Stimulated activated effector memory CD8-positive, alpha-beta T cell treated with anti-CD3 and anti-CD28 coated beads, Interleukin-12 subunit alpha, Interleukin-12 subunit beta, amount 100 ng/mL, for 72 hours (primary cell): ENCODE measurements around the gene TSPEAR.
"Not testable (repeated sequence)": the region's sequence is repeated elsewhere in the genome, so short reads cannot be mapped to it uniquely, and the experiment has no call there.

Experiments
- ATAC-seq: fragments of 150-1000 bp; cut with Tn5 transposase; 2 replicates; pipeline ENCODE4 v1.10.0; 2021
- DNase-seq, 2 donors: peaks; one replicate each; pipeline ENCODE4 v3.0.0; 2021 to 2022; ENCODE audit warnings: low spot score in 2 of 2
- H3K27ac Mint-ChIP-seq: one replicate; pipeline ENCODE4 v1.8.0; 2022; ENCODE audit warnings: mild to moderate bottlenecking, mixed read lengths
- H3K36me3 Mint-ChIP-seq: one replicate; pipeline ENCODE4 v1.8.0; 2022; ENCODE audit warnings: mild to moderate bottlenecking, mixed read lengths
- H3K4me1 Mint-ChIP-seq: one replicate; pipeline ENCODE4 v1.8.0; 2022; ENCODE audit warnings: mixed read lengths
- H3K4me3 Mint-ChIP-seq: one replicate; pipeline ENCODE4 v1.8.0; 2022; ENCODE audit warnings: mild to moderate bottlenecking, mixed read lengths
- H3K9me3 Mint-ChIP-seq: one replicate; pipeline ENCODE4 v1.8.0; 2022; ENCODE audit warnings: mixed read lengths

TSPEAR gene

DNA sequence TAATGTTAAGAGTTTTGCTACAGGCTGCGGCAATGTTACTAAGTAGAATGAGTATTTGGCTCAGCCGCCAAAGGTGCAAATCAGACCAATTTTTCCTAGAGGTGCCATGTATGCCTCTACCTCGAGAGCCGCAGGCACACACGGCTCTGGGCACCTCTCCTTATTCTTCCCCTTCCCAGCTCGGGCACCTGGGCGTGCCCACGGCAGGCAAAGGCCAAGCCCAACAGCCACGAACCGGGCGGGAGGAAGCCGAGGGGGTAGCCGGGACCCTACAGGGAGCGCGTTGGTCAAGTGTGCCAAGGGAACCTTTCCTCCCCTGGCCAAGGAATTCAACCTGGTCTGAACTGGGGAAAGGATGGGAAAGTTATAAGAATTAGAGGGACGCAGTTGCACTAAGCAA is 225.1 kb downstream of the TSPEAR start:
- no peak overlapping the region for H3K4me3 Mint-ChIP-seq

GRCh38 chr21:44485796-44486195 is 225.6 kb downstream of the TSPEAR start:
- Mint-ChIP-seq H3K27ac (no peak overlapping the region), H3K4me1 (no peaks in the 10 kb centered on the region), H3K36me3 (peaks cover 5% of the 10 kb centered on the region), H3K9me3 (no peaks in the 10 kb centered on the region), H3K4me3 (peak overlapping the region; percentile 30)
- DNase-seq: no peak
- no peak for ATAC-seq

More for the DNA sequence above, 225.1 kb downstream of the TSPEAR start:
- H3K9me3 Mint-ChIP-seq: no peaks in the 10 kb centered on the region
- H3K4me1 Mint-ChIP-seq: no peaks in the 10 kb centered on the region
- DNase-seq: no peak
- no peak overlapping the region for H3K27ac Mint-ChIP-seq
- ATAC-seq: no peak
- H3K36me3 Mint-ChIP-seq: peaks cover 5% of the 10 kb centered on the region

DNA sequence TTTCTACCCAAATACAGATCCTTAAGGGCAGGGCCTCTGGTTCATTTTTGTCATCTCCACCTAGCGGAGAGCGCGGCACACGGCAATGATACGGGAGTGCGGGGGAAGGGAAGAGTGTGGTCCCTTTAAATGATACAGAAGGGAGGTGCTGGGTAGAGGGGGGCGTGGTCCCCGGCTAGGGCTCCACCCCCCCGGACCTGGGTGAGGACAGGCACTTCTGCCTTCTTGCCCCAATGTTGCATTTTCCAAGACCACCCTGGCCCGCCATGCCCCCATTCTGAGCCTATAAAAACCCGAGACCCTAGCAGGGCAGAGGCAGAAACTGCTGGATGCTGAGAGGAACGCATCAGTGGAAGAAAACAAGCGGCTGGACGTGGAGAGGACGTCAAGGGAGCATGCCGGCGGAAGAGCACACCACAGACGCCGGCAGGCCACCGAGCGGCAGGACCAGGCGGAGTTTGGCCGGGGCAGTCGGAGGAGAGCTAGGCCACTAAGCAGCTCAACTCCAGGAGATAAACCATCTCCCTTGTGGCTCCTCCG is 226.0 kb downstream of the TSPEAR start:
- no peaks in the 10 kb centered on the region for H3K9me3 Mint-ChIP-seq
- peak overlapping the region; percentile 30 for H3K4me3 Mint-ChIP-seq
- ATAC-seq (peak; percentile 53), DNase-seq (no peak)
- H3K27ac Mint-ChIP-seq: no peak overlapping the region
- no peaks in the 10 kb centered on the region for H3K4me1 Mint-ChIP-seq
- H3K36me3 Mint-ChIP-seq: peaks cover 5% of the 10 kb centered on the region

DNA sequence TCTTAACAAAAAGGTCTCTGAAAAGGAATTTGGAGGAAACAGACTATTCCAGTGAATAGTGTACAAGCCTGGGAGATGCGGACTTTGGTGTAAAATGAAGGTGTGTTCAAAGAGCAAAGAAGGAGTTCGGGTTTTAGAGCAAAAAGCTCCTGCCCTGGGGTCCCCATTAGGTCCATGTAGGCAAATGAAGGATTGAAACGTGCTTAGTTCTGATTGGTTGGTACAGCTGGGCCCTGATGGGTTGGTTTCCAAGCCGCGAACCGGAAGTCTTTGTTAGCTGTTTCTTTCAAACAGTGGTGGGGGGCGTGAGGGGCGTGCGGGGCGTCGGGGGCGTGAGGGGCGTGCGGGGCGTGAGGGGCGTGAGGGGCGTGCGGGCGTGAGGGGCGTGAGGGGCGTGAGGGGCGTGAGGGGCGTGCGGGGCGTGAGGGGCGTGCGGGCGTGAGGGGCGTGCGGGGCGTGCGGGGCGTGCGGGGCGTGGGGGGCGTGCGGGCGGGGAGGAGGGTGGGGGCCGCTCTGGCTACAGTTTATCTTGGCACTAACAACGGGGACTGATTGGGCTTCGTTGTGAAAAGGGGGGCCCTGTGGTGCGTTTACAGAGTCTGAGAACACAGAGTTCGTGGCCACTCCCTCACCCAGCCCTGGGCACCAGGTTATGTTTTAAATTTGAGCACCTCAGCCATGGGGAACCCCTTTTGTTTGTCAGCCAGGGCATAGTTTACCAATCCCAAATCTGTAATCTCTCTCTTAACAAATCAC is 226.7 kb downstream of the TSPEAR start:
- ATAC-seq (no peak), DNase-seq (no peak)
- Mint-ChIP-seq H3K36me3 (peaks cover 5% of the 10 kb centered on the region), H3K4me1 (peaks cover 6% of the 10 kb centered on the region), H3K4me3 (peak overlapping the region; percentile 30), H3K9me3 (no peaks in the 10 kb centered on the region), H3K27ac (no peak overlapping the region)

DNA sequence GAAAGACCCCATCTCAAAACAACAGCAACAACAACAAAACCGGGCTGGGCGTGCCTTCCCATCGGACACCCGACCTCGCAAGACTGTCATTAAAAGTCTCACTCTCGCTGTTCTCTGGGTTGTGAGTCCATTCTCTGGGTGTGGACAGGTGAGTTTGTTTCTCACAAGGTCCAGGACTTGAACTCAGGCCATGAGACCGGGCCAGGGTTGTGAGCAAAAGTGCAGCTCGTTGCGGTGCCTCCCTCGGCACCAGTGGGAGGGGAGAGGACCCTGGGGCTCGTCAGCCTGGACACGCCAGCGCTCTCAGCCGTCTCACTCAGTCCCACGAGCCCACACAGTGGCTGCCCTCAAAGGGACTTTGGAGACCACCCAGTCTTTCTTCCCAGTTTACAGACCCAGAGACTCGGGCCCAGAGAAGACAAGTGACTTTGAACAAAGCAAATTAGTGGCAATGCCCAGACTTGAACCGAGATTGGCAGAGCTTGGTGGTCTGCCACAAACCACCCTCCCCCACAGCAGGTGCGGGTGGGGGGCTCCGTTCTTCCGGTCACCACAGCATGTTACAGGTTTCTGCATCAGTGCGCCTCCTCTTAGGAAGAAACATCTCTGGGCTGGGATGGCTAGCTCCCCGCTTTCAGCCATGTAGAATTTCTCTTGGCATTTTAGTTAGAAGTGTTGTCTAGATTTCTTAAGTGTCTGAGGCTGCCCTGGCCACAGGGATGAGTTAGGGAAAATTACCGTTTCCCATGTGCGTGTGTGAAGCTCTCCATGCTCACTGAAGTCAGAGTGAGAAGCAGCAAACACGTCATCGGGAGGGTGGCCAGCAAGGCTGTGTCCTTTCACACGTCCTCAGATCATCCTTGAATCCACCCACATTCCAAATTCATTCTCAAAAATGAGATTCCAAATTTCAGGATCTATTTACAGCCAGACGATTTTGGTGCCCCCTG is 227.8 kb downstream of the TSPEAR start:
- Mint-ChIP-seq H3K9me3 (no peaks in the 10 kb centered on the region), H3K4me1 (peaks cover 17% of the 10 kb centered on the region), H3K4me3 (no peak overlapping the region), H3K27ac (no peak overlapping the region), H3K36me3 (peaks cover 8% of the 10 kb centered on the region)
- ATAC-seq (no peak), DNase-seq (no peak)

- no peak for ATAC-seq
- Mint-ChIP-seq H3K9me3 (no peaks in the 10 kb centered on the region), H3K27ac (no peak overlapping the region), H3K4me1 (peaks cover 17% of the 10 kb centered on the region), H3K36me3 (peaks cover 8% of the 10 kb centered on the region), H3K4me3 (no peak overlapping the region)
- no peak for DNase-seq
These were observed 228.6 kb downstream of the TSPEAR start for GRCh38 chr21:44482581-44483287.

DNA sequence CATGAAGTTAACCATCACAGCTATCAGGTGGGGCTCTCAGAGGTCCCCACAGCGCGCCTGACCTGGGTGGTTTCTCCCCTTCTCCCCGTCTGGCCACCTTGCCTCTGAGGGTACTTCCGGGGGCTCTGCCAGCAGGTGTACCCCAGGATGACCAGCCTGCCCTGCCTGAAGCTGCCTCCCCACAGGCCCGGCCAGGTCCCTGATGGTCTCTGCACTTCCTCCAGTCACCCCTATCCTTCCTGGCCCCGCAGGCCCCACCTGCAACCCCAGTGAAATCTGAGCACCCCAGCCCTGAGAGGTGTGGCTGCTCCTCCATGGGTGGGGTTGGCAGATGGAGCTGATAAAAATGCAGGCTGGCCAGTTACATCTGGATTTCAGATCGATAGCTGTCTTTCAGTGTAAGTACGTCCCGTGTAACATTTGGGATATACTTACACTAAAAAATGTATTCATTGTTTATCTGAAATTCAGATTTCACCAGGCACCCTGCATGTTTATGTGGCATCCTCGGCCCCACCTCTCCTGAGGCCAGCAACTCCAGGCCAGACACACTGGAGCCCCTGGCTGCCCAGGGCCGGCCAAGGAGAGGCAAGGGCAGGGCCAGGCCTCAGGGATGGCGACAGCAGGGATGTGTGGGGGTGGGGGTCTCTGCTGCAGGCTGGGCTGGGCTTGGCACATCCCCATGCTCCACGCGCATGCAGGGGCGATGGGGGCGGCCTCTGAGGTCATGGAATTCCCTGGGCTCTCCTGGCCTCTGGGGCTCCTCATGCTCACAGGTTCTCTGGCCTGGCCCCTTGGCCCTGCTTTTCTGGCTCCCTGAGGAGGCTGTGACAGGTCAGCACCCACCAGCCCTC is 230.9 kb downstream of the TSPEAR start:
- DNase-seq (no peak), ATAC-seq (no peak)
- Mint-ChIP-seq H3K36me3 (peaks cover 8% of the 10 kb centered on the region), H3K4me3 (no peak overlapping the region), H3K9me3 (no peaks in the 10 kb centered on the region), H3K4me1 (peaks cover 17% of the 10 kb centered on the region), H3K27ac (peak overlapping the region; percentile 43)

- not testable (repeated sequence) for H3K9me3 Mint-ChIP-seq, ATAC-seq, H3K4me3 Mint-ChIP-seq, H3K36me3 Mint-ChIP-seq
- Mint-ChIP-seq H3K27ac (peak overlapping the region; percentile 43), H3K4me1 (peaks cover 17% of the 10 kb centered on the region)
- DNase-seq: peak; percentile 30 to 68
These were observed 231.7 kb downstream of the TSPEAR start for GRCh38 chr21:44479556-44480199.

GRCh38 chr21:44478801-44479167 is 232.6 kb downstream of the TSPEAR start:
- no peak overlapping the region for H3K4me3 Mint-ChIP-seq
- H3K27ac Mint-ChIP-seq: peak overlapping the region; percentile 43
- DNase-seq (no peak), ATAC-seq (no peak)
- peaks cover 17% of the 10 kb centered on the region for H3K4me1 Mint-ChIP-seq
- H3K9me3 Mint-ChIP-seq: no peaks in the 10 kb centered on the region
- peaks cover 8% of the 10 kb centered on the region for H3K36me3 Mint-ChIP-seq

DNA sequence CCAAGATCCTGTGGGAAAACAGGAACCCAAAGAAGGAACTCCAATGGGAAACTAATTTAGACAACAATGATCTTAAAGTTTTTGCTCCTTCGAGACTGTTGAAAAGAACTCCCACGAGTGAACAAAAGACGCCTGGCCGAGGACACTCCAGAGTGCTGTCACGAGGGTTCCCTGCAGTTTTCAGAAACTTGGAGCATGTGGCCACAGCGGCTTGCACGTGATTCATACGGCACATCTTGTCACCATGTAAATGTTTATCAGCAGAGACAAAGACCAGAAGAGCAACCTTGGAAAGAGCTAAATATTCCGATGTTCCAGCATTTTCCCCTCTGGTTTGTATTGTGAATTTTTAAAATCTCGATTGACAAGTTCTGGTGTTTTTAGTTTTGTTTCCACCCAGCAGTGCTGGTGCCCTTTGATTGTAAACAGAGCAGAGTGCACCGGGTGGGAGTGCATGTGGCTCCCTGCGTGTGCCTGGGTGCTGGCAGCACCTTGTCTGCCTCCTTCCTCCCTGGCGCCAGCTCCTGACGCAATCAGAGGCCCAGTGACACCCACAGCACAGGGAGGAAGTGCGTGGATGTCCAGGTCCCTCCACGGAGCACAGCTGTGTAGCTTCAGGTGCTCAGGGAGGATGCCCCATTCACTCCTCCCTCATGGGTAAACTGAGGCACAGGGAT is 233.1 kb downstream of the TSPEAR start:
- Mint-ChIP-seq H3K36me3 (peaks cover 8% of the 10 kb centered on the region), H3K9me3 (no peaks in the 10 kb centered on the region), H3K4me1 (peaks cover 17% of the 10 kb centered on the region), H3K4me3 (no peak overlapping the region), H3K27ac (peak overlapping the region; percentile 43)
- no peak for DNase-seq
- ATAC-seq: no peak

DNA sequence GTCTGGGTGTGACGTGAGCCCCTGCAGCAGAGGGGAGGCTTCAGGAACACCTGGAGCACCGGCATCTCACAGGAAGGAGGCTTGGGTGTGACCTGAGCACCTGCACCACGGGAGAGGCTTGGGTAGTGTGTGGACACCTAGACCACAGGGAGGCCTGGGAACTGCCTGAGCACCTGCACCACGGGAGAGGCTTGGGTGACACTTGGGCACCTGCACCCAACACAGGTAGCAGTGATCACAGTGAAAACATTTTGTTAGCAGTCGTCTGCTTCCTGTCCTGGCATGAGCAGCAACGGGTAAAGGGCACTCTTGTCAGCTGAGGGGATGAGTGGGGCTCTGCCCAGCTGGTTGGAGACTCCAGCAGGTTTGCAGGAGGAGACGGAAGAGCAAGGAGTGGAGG is 233.7 kb downstream of the TSPEAR start:
- H3K4me3 Mint-ChIP-seq: no peak overlapping the region
- peaks cover 8% of the 10 kb centered on the region for H3K36me3 Mint-ChIP-seq
- H3K4me1 Mint-ChIP-seq: peaks cover 17% of the 10 kb centered on the region
- no peaks in the 10 kb centered on the region for H3K9me3 Mint-ChIP-seq
- no peak overlapping the region for H3K27ac Mint-ChIP-seq
- ATAC-seq (no peak), DNase-seq (no peak)

DNA sequence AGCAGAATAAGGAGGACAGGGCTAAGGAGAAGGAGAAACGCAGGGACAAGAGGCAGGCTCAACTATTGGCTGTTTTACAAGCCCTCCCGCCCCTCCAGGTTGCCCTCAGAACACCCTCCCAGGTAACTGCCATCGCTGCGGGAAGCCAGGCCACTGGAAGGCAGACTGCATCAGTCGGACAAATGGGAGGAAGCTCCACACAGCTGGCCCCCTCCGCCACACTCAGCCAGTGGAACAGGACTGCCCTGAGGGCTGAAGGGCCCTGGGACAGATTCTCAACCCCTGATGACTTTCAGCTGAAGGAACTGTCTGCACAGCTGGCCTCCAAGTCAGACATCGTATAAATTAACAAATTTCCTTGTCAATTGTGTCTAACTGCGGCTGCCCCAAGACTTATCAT is 234.2 kb downstream of the TSPEAR start:
- ATAC-seq: no peak
- Mint-ChIP-seq H3K36me3 (peaks cover 7% of the 10 kb centered on the region), H3K9me3 (no peaks in the 10 kb centered on the region), H3K4me3 (no peak overlapping the region), H3K4me1 (peaks cover 17% of the 10 kb centered on the region), H3K27ac (no peak overlapping the region)
- DNase-seq: no peak

GRCh38 chr21:44475266-44475845 is 236.0 kb downstream of the TSPEAR start:
- no peaks in the 10 kb centered on the region for H3K9me3 Mint-ChIP-seq
- peaks cover 4% of the 10 kb centered on the region for H3K36me3 Mint-ChIP-seq
- no peak overlapping the region for H3K4me3 Mint-ChIP-seq
- ATAC-seq (no peak), DNase-seq (no peak)
- peaks cover 17% of the 10 kb centered on the region for H3K4me1 Mint-ChIP-seq
- no peak overlapping the region for H3K27ac Mint-ChIP-seq
